ENCODE results near the gene ZDHHC1. TPM values are rescaled to one million over a fixed set of nuclear protein-coding genes. Genes with fewer than 3 reads are reported as not detected.

ZDHHC1 gene
- total and polyA plus RNA-seq, 3 donors from 2014 or later, result 26.7 to 62.7 (median 62.0) TPM

DNA sequence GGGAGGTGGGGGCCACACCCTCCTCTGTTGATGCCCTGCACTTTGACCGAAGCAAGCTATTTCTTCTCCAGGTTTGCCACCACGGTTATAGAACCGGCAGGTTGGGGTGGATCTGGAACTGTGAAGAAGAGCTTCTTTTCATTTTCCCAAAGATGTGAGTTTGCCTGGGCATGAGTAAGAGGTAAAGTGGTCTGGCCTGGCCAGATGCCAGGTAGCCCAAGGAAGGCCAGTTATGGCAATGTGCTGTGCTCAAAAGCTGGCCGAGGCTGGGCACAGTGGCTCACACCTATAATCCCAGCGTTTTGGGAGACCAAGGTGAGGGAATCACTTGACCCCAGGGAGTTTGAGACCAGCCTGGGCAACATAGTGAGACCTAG is 46.0 kb upstream of the ZDHHC1 start:
- no peak overlapping the region for H3K4me3 ChIP-seq
- intact Hi-C loops (cut with DNase I; ENCODE audit: low total_unique reads), result no loop called here
- H3K4me1 ChIP-seq, result peaks cover 82% of the 10 kb centered on the region
- no peaks in the 10 kb centered on the region for H3K36me3 ChIP-seq (ENCODE audit: low read depth, missing control alignments)
- 87% methylated on average over 4 to 5 of the region's 5 CpGs for WGBS, 2 donors
- no peaks in the 10 kb centered on the region for H3K27me3 ChIP-seq
- no peak for TF ChIP-seq POLR2A (IDR thresholded peaks at IDR 0.05)
- TF ChIP-seq, protein P1, sequence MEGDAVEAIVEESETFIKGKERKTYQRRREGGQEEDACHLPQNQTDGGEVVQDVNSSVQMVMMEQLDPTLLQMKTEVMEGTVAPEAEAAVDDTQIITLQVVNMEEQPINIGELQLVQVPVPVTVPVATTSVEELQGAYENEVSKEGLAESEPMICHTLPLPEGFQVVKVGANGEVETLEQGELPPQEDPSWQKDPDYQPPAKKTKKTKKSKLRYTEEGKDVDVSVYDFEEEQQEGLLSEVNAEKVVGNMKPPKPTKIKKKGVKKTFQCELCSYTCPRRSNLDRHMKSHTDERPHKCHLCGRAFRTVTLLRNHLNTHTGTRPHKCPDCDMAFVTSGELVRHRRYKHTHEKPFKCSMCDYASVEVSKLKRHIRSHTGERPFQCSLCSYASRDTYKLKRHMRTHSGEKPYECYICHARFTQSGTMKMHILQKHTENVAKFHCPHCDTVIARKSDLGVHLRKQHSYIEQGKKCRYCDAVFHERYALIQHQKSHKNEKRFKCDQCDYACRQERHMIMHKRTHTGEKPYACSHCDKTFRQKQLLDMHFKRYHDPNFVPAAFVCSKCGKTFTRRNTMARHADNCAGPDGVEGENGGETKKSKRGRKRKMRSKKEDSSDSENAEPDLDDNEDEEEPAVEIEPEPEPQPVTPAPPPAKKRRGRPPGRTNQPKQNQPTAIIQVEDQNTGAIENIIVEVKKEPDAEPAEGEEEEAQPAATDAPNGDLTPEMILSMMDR (IDR thresholded peaks at IDR 0.05), result no peak
- no peak for DNase-seq
- H3K9me3 ChIP-seq, result no peaks in the 10 kb centered on the region
- peak overlapping the region; percentile 22 to 70 for H3K27ac ChIP-seq

DNA sequence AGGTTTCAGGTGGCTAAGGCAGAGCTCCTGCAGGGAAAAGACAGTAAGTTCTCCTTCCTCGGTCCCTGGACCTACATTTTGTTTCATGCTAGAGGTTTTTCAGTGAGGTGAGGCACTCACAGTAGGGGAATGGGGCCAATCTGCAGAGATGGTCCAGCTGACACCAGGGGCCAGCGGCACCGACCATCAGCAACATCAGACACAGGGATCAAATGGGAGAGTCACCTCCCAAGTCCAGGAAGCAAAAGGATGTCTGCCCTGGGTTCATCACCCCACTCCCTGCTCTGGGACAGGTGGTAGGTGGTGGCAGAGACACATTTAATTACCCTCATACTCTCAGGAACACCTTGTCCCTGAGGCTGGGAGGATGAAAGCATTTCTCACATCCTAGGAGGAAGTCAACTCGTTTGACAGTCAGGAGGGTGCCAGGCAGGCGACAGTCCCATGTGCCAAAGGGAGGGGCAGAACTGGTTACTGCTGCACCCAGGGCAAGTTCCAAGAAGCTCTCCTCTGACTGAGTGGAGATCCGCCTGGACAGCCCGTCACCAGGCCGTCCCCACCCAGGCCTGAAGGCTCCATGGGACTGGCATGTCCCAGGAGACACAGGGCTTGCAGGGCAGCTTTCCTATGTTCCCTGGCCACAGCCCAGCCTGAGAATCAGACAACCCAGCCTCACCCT is 45.5 kb upstream of the ZDHHC1 start:
- DNase-seq, result no peak
- intact Hi-C loops (cut with DNase I; ENCODE audit: low total_unique reads), result no loop called here
- Histone ChIP-seq H3K27ac (peak overlapping the region; percentile 22 to 70), H3K27me3 (no peaks in the 10 kb centered on the region), H3K36me3 (ENCODE audit: low read depth, missing control alignments) (no peaks in the 10 kb centered on the region), H3K4me1 (peaks cover 88% of the 10 kb centered on the region), H3K4me3 (no peak overlapping the region), H3K9me3 (no peaks in the 10 kb centered on the region)
- 70 to 78% methylated on average over 5 to 8 of the region's 8 CpGs for WGBS, 2 donors
- TF ChIP-seq POLR2A (IDR thresholded peaks at IDR 0.05), result no peak
- TF ChIP-seq, protein P1 (IDR thresholded peaks at IDR 0.05), result no peak

DNA sequence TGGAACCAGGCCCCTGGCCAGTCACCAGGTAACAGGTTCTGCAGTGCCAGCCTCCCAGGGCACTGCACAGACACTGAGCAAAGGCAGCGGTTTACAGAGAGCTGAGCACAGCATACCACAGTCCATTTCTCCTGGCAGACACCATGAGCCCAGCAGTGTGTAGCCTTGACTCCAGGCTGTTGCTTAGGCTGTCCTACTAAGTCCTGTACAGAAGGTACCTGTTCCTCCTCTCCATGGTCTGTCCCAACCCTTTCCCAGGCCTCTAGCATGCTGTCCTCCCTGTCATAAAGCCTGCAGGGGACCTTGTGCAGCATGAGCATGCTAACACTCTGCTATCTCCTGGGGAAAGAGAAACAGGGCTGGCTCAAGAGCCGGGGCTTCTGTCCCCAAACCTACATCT is 44.7 kb upstream of the ZDHHC1 start:
- WGBS, 2 donors, result 76 to 82% methylated on average over 2 of the region's 2 CpGs
- Histone ChIP-seq H3K9me3 (no peaks in the 10 kb centered on the region), H3K36me3 (ENCODE audit: low read depth, missing control alignments) (no peaks in the 10 kb centered on the region), H3K4me3 (no peak overlapping the region), H3K27me3 (no peaks in the 10 kb centered on the region), H3K27ac (peak overlapping the region; percentile 21 to 70), H3K4me1 (peaks cover 91% of the 10 kb centered on the region)
- DNase-seq, result no peak
- intact Hi-C loops (cut with DNase I; ENCODE audit: low total_unique reads), result no loop called here
- no peak for TF ChIP-seq POLR2A (IDR thresholded peaks at IDR 0.05)
- TF ChIP-seq, protein P1 (IDR thresholded peaks at IDR 0.05), result no peak

DNA sequence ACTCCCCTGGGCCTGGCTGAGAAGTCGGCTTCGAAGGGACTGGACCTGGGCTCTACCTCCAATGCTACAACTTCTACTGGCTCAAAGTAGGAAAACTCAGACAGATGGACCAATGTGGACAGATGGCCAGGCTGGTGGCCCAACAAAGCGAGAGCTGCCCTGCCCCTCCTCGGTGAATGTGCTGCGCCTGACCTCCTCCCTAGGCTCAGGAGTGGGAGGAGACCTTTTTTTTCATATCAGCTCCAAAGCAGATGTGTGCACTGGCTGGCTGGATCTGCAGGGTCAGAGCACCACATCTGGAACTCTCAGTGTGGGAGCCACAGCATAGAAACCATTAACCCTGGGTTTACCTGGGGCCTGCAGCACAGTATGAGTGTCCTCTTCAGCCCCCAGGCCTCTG is 43.9 kb upstream of the ZDHHC1 start:
- no peak for TF ChIP-seq POLR2A (IDR thresholded peaks at IDR 0.05)
- TF ChIP-seq, protein P1 (IDR thresholded peaks at IDR 0.05), result no peak
- H3K27ac ChIP-seq, result peak overlapping the region; percentile 70 to 73
- no peaks in the 10 kb centered on the region for H3K36me3 ChIP-seq (ENCODE audit: low read depth, missing control alignments)
- H3K27me3 ChIP-seq, result no peaks in the 10 kb centered on the region
- no peak overlapping the region for H3K4me3 ChIP-seq
- WGBS, 2 donors, result 50 to 52% methylated on average over 5 of the region's 5 CpGs
- no peaks in the 10 kb centered on the region for H3K9me3 ChIP-seq
- DNase-seq, result peak; percentile 55
- intact Hi-C loops (cut with DNase I; ENCODE audit: low total_unique reads), result no loop called here
- peaks cover 83% of the 10 kb centered on the region for H3K4me1 ChIP-seq

DNA sequence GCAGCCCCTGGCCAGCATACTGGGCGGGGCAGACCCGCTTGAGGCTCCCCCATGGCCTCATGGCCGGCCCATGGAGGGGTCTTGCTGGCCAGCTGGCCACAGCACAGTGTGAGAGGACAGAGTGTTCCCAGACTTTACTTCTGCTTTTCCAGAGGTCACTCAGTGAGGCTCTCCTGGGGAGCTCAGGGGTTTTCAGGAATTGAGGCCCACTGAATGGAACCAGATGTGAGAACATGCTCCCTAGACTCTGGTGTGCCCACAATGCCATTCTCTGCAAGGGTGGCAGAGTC is 43.5 kb upstream of the ZDHHC1 start:
- Histone ChIP-seq H3K4me1 (peaks cover 82% of the 10 kb centered on the region), H3K9me3 (no peaks in the 10 kb centered on the region), H3K27me3 (no peaks in the 10 kb centered on the region), H3K36me3 (ENCODE audit: low read depth, missing control alignments) (no peaks in the 10 kb centered on the region), H3K4me3 (no peak overlapping the region), H3K27ac (peak overlapping the region; percentile 70 to 73)
- peak; percentile 61 for DNase-seq
- TF ChIP-seq POLR2A (IDR thresholded peaks at IDR 0.05), result no peak
- TF ChIP-seq, protein P1 (IDR thresholded peaks at IDR 0.05), result no peak
- intact Hi-C loops (cut with DNase I; ENCODE audit: low total_unique reads), result no loop called here
- WGBS, 2 donors, result 31% methylated on average over 3 of the region's 3 CpGs; no CpG with 5 or more reads in 1 of the 2 donors

Measured in testis (tissue), 3 donors.